Endothelial cell of umbilical vein (primary cell): Measurements from ENCODE around the gene PCDH15. TPM values are rescaled to one million over a fixed set of nuclear protein-coding genes. Genes with fewer than 3 reads are reported as not detected.

Experiments
- BruUV-seq: library from RNA; stranded (reverse); fragments of 400-500 nt; replicated peaks from 2 replicates; lab custom pipeline; 2021; lab: Mats Ljungman, UMichigan
- CTCF ChIA-PET: fragments of 300-600, 350-600 bp; sonication (Branson Sonifier 250); formaldehyde crosslinking; loops from one replicate; lab custom pipeline; 2021; ENCODE audit warnings: antibody characterized with exemption, inconsistent platforms; lab: Charles Lee
- POLR2A ChIA-PET: fragments of 300-600, 350-600 bp; sonication (Branson Sonifier 250); formaldehyde crosslinking; loops from one replicate; lab custom pipeline; 2021; ENCODE audit warnings: antibody characterized with exemption, inconsistent platforms; lab: Charles Lee
- DNase-seq: peaks from one replicate; pipeline ENCODE4 v3.0.0-alpha.2; 2011; ENCODE audit warnings: low read depth, low spot score
- FAIRE-seq: peaks from 2 replicates; lab custom pipeline; 2011; peaks lifted over from hg19 to GRCh38; lab: Jason Lieb, UNC
- H2AFZ ChIP-seq: 2 replicates; pipeline ENCODE4 v1.6.0; 2012; ENCODE audit warnings: low read depth, low read length, control low read depth, inconsistent platforms
- H3K27ac ChIP-seq: 2 replicates; pipeline ENCODE4 v1.5.1; 2011; ENCODE audit warnings: low read depth, mild to moderate bottlenecking, control low read depth, low read length, moderate library complexity; ENCODE audit not compliant: insufficient read depth
- H3K27me3 ChIP-seq, 2 experiments: 2 replicates each; pipeline versions ENCODE4 v1.6.0 to v1.6.1; 2011; ENCODE audit warnings: low read length in 2 of 2, mixed read lengths in 1 of 2; ENCODE audit not compliant: control insufficient read depth in 2 of 2, insufficient read depth in 2 of 2
- H3K36me3 ChIP-seq, 2 experiments: 2 replicates in 1 of 2; 3 replicates in 1 of 2; pipeline ENCODE4 v1.5.1; 2011; ENCODE audit warnings: low read length in 2 of 2, mild to moderate bottlenecking in 1 of 2, moderate library complexity in 1 of 2; ENCODE audit not compliant: control insufficient read depth in 2 of 2, insufficient read depth in 2 of 2; ENCODE audit errors: extremely low read depth in 1 of 2
- H3K4me1 ChIP-seq: 3 replicates; pipeline ENCODE4 v1.5.1; 2011; ENCODE audit warnings: mild to moderate bottlenecking, low read length; ENCODE audit not compliant: control insufficient read depth, insufficient read depth; ENCODE audit errors: extremely low read depth
- H3K4me2 ChIP-seq: 2 replicates; pipeline ENCODE4 v1.6.1; 2011; ENCODE audit warnings: low read length, control low read depth, mixed read lengths; ENCODE audit not compliant: insufficient read depth
- H3K4me3 ChIP-seq, 3 experiments: fragments of 200-600 bp in 1 of 3; sonication (generic), shearing (Covaris generic) in 1 of 3; replicated peaks in 1 of 3; 2 replicates each; pipeline ENCODE4 v1.5.1; 2011 to 2016; ENCODE audit warnings: control low read depth in 3 of 3, low read length in 3 of 3, mild to moderate bottlenecking in 2 of 3, inconsistent platforms in 1 of 3, low read depth in 1 of 3, moderate library complexity in 1 of 3; ENCODE audit not compliant: insufficient read depth in 1 of 3
- H3K79me2 ChIP-seq: 2 replicates; pipeline ENCODE4 v1.6.0; 2012; ENCODE audit warnings: low read length, inconsistent platforms; ENCODE audit not compliant: control insufficient read depth, insufficient read depth
- H3K9ac ChIP-seq: replicated peaks from 2 replicates; pipeline ENCODE3; 2011; ENCODE audit warnings: low read length, control low read depth; ENCODE audit not compliant: insufficient read depth; ENCODE audit errors: extremely low read depth
- H3K9me1 ChIP-seq: replicated peaks from 3 replicates; pipeline ENCODE4 v1.6.0; 2011; ENCODE audit warnings: mild to moderate bottlenecking, low read length; ENCODE audit not compliant: control insufficient read depth, insufficient read depth; ENCODE audit errors: extremely low read depth
- H3K9me3 ChIP-seq: replicated peaks from 2 replicates; pipeline ENCODE4 v1.5.1; 2012; ENCODE audit warnings: low read length, inconsistent platforms; ENCODE audit not compliant: control insufficient read depth, insufficient read depth
- H4K20me1 ChIP-seq: replicated peaks from 2 replicates; pipeline ENCODE3; 2011; ENCODE audit warnings: mild to moderate bottlenecking, low read length; ENCODE audit not compliant: control insufficient read depth, insufficient read depth; ENCODE audit errors: extremely low read depth
- EZH2 ChIP-seq: IDR thresholded peaks from 2 replicates; pipeline ENCODE4 v1.6.1; 2012; ENCODE audit warnings: borderline replicate concordance, low read depth, mild to moderate bottlenecking, moderate library complexity, low read length, inconsistent platforms; ENCODE audit not compliant: severe bottlenecking
- GATA2 ChIP-seq: IDR thresholded peaks from 2 replicates; pipeline ENCODE4 v1.7.0; 2011; ENCODE audit warnings: low read depth, mild to moderate bottlenecking, moderate library complexity, mixed read lengths, low read length; ENCODE audit not compliant: insufficient read length, insufficient read depth
- JUN ChIP-seq: IDR thresholded peaks from 2 replicates; pipeline ENCODE4 v1.6.1; 2011; ENCODE audit warnings: borderline replicate concordance, low read depth; ENCODE audit not compliant: insufficient read length, insufficient read depth
- MAX ChIP-seq: IDR thresholded peaks from 2 replicates; pipeline ENCODE4 v1.6.1; 2011; ENCODE audit not compliant: insufficient read depth, insufficient read length
- MYC ChIP-seq: IDR thresholded peaks from one replicate; pipeline ENCODE4 v1.6.1; 2011; ENCODE audit warnings: mild to moderate bottlenecking, low read depth, low read length
- POLR2AphosphoS5 ChIP-seq: IDR thresholded peaks from 2 replicates; pipeline ENCODE4 v1.6.1; 2012; ENCODE audit warnings: low read depth, mild to moderate bottlenecking, control low read depth, low read length, moderate library complexity; ENCODE audit not compliant: insufficient read depth
- dilution Hi-C: fragments of 300-500 bp; cut with MboI; formaldehyde crosslinking; loops from one replicate; pipeline ENCODE4 v1.15.0; 2019; ENCODE audit warnings: low sequenced_read_pairs; ENCODE audit not compliant: extremely low pct_ligation_motif_present
- intact Hi-C: fragments of 100-400 bp; cut with micrococcal nuclease; formaldehyde crosslinking; loops from one replicate; pipeline ENCODE4 v1.10.0; 2022
- polyA plus RNA-seq, 4 experiments: library from polyadenylated mRNA; depleted of rRNA in 3 of 4; stranded (reverse) in 3 of 4; unstranded in 1 of 4; fragments of >200 nt; gene quantifications; 2 replicates each; pipeline versions ENCODE4 v1.2.1 to v1.2.3, GENCODE V29; 2011 to 2012; ENCODE audit warnings: missing spikeins in 1 of 4
- total RNA-seq: library from RNA; stranded (reverse); gene quantifications from 2 replicates; pipeline ENCODE4 v1.2.3, GENCODE V29; 2021
- TF ChIP-seq, protein P1 (sequence below), 2 donors: IDR thresholded peaks; 1 replicate in 1 of 2; 2 replicates in 1 of 2; pipeline ENCODE4 v1.5.1; 2011; ENCODE audit warnings: low read length in 2 of 2, mild to moderate bottlenecking in 2 of 2, moderate library complexity in 2 of 2, control low read depth in 1 of 2, inconsistent platforms in 1 of 2, low read depth in 1 of 2; ENCODE audit not compliant: insufficient read depth in 1 of 2; ENCODE audit errors: extremely low read depth in 1 of 2

PCDH15 gene
- total and polyA plus RNA-seq, 2 donors (not counting 3 experiments of a cell fraction or from before 2014, with no cell fraction given): 0.04 TPM; not detected in 1

DNA sequence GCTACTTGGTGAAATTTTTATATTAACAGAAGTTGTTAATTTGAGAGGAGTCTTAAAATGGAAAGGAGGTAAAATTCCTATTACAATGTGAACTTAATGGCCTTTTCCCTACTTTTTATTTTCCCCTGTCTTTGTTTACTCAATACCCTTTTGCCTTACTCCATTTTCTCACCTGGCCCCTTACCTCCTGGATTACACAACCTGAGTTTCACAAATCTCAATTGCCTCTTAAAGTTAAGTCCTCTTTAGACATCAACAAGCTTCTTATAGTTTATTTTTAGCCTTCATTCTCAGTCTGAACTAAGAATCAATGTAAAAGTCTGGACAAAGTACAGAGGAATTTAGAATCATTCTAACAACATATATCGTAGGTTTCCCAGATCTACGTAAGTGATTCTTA, 247.0 kb downstream of the PCDH15 start:
- Histone ChIP-seq H3K36me3 (no peaks in the 10 kb centered on the region), H3K27ac (no peak overlapping the region), H3K9ac (no peak overlapping the region), H3K79me2 (no peaks in the 10 kb centered on the region), H3K4me3 (no peak overlapping the region), H3K4me2 (no peak overlapping the region), H2AFZ (no peak overlapping the region), H3K27me3 (no peaks in the 10 kb centered on the region), H3K9me3 (no peaks in the 10 kb centered on the region), H3K4me1 (no peaks in the 10 kb centered on the region), H3K9me1 (no peaks in the 10 kb centered on the region), H4K20me1 (no peaks in the 10 kb centered on the region)
- FAIRE-seq (no peak), DNase-seq (no peak)
- CTCF ChIA-PET: no interaction called here
- dilution Hi-C loops (no loop called here), intact Hi-C loops (no loop called here)
- POLR2A ChIA-PET: no interaction called here
- BruUV-seq: no TSS peak
- TF ChIP-seq JUN (no peak), MYC (no peak), MAX (no peak), GATA2 (no peak), POLR2AphosphoS5 (no peak), EZH2 (no peak)
- TF ChIP-seq, protein P1, sequence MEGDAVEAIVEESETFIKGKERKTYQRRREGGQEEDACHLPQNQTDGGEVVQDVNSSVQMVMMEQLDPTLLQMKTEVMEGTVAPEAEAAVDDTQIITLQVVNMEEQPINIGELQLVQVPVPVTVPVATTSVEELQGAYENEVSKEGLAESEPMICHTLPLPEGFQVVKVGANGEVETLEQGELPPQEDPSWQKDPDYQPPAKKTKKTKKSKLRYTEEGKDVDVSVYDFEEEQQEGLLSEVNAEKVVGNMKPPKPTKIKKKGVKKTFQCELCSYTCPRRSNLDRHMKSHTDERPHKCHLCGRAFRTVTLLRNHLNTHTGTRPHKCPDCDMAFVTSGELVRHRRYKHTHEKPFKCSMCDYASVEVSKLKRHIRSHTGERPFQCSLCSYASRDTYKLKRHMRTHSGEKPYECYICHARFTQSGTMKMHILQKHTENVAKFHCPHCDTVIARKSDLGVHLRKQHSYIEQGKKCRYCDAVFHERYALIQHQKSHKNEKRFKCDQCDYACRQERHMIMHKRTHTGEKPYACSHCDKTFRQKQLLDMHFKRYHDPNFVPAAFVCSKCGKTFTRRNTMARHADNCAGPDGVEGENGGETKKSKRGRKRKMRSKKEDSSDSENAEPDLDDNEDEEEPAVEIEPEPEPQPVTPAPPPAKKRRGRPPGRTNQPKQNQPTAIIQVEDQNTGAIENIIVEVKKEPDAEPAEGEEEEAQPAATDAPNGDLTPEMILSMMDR (IDR thresholded peaks at IDR 0.05; ENCODE audit: extremely low read depth in 1 of 2, insufficient read depth in 1 of 2, low read depth in 1 of 2, low read length in 2 of 2): no peak
